CD4-positive, alpha-beta T cell treated with Interleukin-17A for 1 hour (primary cell): ENCODE measurements around the gene RIN3.
A peak's percentile ranks its signal among the peaks of the same experiment; 100 is the strongest.

ENCODE experiments used
- DNase-seq: peaks from one replicate; pipeline ENCODE4 v3.0.0-alpha.2; 2020

RIN3 gene

DNA sequence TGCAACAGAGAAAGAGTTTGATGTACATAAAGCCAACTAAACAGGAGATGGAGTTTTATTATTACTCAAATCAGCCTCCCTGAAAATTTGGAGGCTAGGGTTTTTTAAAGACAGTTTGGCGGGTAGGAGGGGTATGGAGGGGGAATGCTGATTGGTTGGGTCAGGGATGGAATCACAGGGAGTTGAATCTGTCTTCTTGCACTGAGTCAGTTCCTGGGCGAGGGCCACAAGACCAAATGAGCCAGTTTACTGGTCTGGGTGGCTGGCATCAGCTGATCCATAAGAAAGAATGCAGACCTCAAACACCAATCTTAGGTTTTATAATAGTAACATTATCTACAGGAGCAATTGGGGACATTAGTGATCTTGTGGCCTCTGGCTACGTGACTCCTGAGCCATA lies 64.9 kb downstream of the RIN3 start:
- no peak for DNase-seq

DNA sequence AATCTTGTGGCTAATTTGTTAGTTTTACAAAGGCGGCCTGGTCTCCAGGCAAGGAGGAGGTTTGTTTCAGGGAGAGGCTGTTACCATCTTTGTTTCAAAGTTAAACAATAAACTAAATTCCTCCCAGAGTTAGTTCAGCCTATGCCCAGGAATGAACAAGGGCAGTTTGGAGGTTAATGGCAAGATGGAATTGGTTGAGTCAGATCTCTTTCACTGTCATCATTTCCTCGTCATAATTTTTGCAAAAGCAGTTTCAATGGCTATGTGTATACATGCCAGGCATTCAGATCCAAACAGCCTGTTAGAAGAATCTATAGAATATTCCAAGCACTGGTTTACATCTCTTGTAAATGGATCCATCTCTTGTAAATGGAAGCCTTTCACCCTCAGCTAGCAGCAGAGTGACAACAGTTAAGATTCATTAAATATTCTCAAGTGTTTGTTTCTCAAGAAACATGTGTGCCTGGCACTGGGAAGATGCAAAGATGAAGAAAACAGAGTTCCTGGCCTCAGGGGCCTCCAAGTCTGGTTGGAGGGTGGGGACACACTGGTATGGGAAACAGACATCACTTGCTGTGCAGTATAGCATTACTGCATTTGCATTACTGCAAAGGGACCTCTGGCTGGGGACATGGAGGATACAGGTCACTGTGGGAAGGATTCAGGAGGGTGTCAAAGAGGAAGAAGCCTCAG lies 65.8 kb downstream of the RIN3 start:
- DNase-seq, result no peak

DNA sequence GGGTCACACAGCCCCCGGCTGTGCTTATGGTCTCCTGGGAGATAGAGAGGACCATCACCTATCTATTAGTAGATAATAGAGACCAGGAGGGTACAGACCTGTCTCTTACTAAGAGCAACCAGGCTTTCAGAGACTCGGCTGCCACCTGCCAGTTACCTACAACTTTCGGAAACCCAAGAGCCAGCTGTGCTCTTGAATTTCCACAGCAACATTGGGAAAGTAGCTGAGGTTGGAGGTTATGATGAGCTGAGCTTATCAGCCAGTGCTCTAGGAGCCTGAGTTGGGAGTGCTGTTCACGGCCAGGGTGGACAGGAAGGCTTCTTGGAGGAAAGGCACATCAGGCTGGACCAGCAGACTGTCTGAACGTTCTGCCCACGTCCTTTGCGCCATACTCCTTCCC lies 67.6 kb downstream of the RIN3 start:
- no peak for DNase-seq

DNA sequence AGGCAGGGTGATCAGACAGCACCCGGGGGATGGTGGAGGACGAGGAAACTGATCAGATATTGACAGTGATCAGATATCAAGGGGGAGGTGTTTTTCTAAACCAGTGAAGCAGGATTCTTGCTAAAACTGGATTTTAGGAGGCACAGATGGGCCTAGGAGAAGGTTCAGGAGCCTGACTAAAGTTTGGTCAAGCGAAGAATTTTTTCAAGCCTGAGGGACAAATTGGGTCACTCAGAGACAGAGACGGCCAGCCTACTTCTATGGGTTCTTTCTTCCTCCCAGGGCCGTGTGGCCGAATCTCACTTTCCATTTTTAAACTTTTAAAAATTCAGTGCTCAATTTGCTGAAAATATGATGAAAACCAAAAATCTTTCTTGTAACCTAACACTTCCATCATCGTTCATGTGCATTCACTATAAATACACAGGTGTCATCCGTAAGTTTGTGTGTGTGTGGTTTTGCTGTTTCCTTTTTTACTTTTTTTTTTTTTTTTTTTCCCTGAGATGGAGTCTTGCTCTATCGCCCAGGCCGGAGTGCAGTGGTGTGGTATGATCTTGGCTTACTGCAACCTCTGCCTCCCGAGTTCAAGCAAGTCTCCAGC lies 68.5 kb downstream of the RIN3 start:
- peak; percentile 18 for DNase-seq

DNA sequence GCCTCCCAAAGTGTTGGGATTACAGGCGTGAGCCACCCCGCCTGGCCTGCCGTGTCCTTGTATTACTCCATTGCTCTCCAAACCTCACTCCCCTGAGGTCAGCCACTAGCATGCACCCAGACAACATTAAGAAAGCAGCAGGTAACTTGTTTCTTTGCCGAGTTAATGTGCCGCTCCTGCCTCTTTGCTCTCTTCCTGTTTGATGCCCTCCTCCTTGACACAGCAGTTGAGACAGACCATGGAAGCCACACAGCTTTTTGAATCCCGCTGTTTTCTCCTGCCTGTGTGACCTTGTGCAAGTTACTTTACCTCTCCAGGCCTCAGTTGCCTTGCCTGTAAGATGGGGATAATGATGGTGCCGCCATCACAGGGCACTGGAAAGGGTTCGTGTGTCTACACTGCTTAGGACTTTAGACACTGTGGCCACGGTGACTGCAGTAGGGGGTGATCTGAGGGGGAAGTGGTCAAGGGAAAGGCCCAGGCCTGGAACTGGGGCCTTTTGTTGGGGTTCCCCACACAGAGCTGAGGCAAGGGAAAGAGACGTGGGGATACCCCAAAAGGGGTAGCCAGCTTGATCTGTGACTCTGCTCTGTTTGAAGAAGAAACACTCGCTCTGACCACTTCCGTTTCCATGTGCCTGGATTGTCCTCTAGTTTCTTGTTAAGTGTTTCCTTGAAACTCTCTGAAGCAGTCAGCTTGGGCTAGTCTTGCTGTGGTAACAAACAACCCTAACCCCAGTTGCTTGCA lies 69.3 kb downstream of the RIN3 start:
- DNase-seq, result peak; percentile 60

DNA sequence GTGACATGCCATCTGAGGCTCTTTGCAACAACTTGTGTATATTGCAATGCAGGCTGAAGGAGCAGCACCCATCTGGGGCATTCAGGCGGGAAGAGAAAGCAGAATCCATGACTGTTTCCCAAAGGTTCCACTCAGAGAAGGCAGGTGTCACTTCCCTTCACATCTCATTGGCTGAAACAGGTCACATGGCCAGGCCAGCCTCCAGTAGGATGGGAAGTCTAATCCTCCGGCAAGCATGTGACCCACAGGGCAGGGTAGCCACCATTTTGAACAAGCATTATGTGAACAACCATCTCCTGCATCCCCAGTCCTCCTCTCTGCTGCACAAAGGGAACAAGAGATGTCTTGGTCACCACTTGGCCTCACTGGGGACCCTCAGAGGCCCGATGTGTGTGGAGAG lies 70.6 kb downstream of the RIN3 start:
- no peak for DNase-seq

DNA sequence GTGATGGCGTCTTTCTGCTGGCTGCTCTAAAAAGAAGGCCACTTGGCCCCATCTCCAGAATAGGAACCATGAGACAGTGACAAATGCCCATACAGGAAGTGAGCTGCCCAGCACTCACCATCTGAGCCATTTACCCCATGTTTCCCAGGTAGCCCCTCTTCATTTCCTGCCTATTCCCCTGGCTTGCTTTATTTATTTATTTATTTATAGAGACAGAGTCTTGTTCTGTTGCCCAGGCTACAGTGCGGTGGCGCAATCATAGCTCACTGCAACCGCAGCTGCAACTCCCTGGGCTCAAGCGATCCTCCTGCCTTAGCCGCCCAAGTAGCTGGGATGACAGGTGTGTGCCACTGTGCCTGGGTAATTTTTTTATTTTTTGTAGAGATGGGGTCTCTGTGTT lies 71.2 kb downstream of the RIN3 start:
- DNase-seq, result peak; percentile 29

DNA sequence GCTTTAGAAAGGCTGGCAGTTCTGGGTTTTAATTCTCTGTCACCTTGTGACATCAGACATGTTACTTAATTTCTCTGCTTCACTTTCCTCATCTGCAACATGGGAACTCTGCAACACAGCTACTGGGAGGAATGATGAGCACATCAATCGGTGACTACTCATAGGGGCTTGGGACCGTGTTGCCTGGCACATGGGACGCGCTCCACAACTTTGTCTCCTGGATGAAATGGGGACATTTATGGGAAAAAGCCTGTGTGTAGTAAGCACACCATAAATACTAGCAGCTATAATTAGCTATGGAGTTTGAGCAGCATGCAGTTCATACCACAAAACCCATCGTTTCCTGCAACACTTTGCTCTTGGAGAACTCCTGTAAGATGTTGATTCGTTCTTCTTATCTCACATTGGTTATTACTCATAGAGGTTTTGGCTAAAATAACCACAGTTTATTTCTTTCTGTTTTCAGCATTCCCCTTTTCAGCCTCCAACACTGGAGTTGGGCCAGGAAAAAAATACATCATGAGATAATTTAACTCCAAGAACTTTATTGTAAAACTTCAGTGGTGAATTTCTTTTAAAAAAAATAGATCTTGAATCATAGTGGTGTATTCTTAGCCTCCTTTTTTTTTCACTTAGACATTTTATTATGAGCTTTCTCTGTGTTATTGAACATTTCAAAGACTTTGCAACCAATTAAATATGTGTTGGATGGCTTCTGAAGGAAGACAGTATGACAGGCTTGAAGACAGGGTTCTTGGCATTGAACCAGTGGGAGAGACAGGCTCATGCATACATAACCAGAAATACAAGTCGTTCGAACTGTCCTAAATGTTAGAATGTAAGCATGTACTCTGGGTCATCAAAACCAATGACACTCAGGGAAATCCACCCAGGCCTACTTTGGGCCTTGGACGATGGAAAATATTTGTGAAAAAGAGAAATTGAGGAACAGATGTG lies 72.7 kb downstream of the RIN3 start:
- DNase-seq, result peak; percentile 72

DNA sequence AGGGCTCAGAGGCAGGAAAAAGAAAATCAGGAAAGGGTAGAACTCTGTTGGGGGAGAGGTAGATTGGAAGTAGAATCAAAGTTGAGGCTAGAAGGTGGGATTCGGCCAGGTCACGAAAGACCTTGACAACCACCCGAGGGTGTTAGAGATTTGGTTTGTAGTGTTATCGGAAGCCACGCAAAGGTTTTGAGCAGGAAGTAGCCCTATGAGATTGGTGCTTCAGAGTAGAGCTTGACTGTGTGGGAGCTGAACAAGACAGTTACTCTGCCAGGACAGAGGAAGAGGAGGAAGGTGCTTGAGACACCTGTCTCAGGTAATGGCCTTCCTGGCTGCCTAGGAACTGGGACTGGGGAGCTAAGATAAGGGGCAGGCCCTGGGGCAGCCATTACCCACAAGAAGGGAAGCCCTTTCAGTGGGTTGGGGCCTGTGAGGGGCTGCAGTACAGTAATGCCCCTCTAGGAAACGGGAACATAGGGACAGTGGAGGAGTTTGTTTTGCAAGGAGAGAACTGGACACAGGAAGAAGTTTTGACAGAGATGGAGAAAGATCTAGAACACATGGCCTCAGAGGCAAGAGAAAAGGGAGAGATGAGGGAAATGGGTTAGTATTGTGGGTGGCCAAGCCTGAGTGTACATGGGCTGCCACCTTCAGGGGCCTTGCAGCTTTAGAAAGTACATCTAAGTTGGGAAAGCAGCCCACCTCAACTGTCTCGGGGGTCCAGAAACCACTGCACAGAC lies 73.5 kb downstream of the RIN3 start:
- peak; percentile 51 for DNase-seq

DNA sequence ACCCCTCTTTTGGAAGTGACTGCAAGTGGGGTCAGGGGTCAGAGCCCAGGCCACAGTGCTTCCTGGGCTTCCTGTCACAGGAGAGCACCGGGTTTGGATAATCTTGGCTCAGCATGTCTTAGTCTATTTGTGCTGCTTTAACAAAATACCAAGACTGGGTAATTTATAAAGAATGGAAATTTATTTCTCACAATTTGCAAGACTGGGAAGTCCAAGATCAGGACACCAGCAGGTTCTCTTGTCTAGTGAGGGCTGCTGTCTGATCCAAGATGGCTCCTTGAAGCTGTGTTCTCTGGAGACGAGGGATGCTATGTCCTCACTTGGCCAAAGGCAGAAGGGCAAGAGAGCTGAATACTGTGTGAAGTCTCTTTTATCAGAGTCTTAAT lies 74.1 kb downstream of the RIN3 start:
- DNase-seq, result no peak

DNA sequence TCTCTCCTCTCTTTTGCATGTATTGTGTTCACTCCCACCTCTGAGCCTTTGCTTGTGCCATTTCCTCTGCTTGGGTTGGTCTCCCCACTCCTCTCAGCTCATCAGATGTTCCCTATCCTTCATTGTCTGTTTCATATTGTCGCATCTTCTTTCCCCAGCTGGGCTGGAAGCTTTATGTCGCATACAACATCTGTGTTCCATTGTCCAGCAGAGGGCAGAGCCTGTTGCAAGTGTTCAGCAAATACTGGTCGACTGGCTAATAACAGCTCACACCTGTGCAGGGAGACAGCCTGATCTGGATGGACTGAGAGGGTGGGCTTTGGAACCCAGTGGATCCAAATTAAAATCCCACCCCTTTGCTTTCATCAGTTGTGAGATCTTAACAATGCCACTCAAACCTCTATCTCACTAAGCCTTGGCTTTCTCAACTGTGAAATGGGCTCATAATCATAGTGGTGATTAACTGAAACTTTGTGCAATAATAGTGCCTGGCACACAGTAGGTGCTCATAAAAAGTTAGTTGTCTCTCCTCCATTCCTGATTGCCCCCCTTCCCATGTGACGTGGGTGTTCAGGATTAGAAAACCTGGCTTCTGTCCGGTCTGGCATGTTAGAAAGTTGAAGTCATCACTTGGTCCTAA lies 75.8 kb downstream of the RIN3 start:
- no peak for DNase-seq

DNA sequence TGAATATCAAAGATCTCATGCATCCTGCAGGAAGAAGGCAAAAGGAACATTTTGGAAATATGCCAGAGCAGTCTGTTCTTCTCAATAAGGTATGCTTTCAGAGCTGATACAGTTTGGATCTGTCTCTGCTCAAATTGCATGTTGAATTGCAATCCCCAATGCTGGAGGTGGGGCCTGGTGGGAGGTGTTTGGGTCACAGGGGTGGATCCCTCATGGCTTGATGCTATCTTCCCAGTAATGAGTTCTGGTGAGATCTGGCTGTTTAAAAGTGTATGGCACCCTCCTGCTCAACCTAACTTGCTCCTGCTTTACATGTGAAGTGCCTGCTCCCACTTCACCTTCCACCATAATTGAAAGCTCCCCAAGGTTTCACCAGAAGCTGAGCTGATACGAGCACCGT lies 76.6 kb downstream of the RIN3 start:
- DNase-seq, result no peak

DNA sequence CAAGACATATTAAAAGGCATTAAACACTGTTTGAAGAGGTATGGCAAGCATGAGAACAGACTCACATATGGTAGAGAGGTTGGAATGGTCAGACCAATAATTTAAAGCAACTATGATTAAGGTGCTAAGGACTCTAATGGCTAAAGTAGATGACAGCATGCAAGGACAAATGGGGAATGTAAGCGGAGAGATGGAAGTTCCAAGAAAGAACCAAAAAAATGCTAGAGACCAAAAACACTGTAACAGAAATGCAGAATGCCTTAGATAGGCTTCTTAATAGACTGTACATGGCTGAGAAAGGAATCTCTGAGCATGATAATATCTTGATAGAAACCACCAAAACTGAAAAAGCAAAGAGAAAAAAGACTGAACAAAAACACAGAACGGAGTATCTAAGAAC lies 77.4 kb downstream of the RIN3 start:
- no peak for DNase-seq

DNA sequence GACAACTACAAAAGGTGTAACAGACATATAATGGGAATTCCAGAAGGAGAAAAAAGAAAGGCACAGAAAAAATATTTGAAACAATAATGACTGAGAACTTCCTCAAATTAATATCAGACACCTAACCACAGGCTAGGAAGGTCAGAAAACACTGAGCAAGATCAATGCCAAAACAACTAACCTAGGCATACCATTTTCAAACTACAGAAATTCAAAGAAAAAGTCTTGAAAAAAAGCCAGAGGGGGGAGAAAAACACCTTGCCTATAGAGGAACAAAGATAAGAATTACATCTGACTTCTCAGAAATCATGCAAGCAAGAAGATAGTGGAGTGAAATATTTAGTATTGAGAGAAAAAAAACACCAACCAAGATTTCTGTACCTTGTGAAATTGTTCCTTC lies 77.8 kb downstream of the RIN3 start:
- DNase-seq, result no peak

DNA sequence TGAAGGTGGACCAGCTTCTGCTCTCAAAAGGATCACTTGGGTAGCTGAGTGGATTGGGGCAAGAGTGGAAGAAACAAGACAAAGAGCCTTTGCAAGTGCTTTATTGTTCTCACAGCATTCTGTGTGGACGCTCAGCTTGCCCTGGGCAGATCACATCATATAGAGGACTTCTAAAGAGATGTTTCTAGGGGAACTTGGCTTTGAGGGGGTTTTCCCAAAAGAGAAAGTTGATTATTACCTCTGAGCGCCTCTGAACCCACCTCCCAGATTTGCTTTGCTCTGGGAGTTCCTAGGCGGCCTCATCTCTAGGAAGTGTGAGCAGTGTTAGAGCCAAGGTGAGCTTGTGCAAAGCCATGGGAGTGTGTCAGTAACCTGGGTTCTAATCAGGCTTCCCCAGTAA lies 81.7 kb downstream of the RIN3 start:
- no peak for DNase-seq

DNA sequence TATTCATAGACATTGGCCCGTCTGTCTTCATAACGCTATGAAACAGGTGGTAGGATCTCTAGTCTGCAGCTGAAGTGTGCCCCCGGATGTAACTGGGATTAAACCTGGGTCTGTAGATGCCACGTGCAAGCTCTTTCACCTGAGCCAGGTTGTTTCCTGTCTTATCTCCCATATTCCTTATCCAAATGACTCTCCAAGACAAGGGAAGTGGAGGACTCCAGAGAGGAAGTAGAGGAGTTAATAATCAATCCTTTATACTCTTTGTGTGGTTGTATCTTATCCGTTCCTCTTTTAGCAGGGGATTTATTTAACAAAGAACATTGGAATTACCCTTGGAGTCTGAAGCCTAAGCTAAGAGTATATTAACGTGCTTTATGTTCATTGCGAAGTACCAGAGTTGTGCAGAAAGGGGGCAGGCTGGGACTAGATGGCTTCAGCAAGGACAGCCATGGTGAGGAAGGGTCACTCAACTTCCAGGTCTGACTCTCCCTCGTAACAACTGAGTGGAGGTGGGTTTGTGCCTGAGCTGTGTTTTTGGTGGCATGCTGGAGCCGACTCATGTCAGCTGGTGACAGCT lies 82.8 kb downstream of the RIN3 start:
- DNase-seq, result no peak

DNA sequence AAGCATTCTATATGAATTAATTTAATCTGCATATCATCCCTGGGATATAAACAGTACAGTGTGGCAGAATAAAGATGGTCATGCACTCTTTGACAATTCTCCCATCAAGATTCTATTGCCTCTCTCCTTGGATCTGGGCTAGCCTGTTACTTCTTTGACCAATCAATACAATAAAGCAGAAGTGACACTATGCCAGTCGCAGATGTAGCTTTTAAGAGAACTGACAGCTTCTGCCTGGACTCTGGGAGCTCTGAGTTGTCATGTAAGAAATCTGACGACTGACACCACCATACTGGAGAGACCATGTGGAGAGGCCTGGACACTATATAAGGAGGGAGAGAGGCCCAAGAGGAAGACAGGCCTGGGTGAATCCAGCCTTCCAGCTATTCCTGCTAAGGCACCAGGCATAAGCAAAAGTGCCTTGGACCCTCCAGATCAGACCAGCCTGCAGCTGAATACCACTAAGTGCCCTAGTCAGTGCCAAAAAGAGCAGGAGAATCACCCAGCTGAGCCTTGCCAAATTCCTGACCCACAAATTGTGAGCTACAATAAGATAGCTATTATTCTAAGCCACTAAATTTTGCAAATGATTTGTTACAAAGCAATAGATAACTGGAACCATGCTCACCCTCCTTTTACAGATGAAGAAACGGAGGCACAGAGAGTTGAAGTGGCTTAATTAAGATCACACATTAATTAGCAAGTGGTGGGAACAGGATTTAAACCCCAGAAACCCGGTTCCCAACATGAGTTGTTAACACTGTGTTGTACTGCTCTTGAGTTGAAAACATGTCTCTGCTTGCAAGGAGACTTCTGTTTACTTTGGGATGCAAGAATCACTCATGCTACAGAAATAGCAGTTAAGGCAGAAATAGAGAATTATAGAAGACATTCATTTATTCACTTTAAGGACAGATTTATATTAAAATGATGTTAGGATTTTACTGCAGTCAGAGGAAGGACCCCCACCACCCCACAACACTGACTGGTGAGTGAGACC lies 84.6 kb downstream of the RIN3 start:
- DNase-seq, result no peak

DNA sequence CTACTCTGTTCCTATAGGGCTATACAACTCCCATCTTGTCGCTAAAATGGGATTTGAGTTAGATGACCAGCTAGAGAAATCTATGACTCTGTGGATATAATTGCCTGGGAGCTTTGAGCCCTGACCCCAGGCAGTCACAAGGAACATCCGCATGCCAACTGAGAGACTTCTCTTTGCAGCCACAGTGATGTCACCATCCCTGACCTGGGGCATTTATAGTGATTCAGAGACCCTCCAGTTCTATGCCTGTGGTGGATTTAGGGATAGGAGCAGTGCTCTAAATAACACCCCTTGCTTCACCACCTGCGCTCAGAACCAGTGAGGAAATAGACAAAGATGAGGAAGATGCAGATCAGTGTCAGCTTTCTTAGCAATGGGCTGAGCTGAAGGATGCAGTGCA lies 86.2 kb downstream of the RIN3 start:
- DNase-seq, result no peak

DNA sequence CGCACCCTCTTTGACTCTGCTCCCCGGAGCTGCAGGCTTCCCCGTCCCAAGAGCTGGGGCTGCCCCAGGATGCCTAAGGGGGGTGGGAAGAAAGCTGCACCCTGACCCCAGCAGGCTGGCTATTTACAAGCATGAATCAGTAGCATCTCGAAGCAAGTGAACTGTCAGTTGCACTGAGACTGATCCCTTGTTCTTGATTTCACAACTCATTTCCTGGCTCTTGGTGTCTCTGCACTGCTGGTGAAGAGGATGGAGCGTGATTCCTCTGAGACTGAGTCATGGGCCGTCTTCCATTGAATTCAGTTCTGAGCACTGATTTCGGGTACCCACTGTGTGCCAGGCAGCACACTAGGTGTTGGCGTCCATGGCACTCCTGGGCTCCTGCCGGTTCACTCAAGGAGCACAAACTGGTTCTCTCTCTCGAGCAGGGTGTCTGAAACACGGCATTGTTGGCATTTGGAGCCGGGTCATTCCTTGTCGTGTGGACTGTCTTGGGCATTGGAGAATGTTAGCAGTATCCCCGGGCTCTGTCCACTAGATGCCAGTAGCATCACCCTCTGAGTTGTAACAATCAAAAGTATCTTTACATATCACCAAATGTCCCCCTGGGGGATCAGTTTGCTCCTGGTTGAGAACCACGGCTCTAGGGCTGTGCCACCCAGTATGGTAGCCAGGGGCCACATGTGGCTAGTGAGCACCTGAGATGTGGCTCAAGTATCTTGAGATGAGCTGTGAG lies 86.9 kb downstream of the RIN3 start:
- no peak for DNase-seq
